Parathyroid adenoma (tissue), 2 donors: Measurements from ENCODE around the gene TSG101.

ENCODE experiments used
- H2AFZ ChIP-seq: fragments of 300-600 bp; sonication (generic); one replicate; pipeline ENCODE4 v1.7.0; 2017; ENCODE audit warnings: antibody characterized with exemption, mild to moderate bottlenecking
- H3K27ac ChIP-seq: fragments of 300-600 bp; sonication (generic); one replicate; pipeline ENCODE4 v1.7.0; 2017
- H3K27me3 ChIP-seq: fragments of 300-600 bp; sonication (generic); one replicate; pipeline ENCODE4 v1.7.0; 2017; ENCODE audit warnings: low read length; ENCODE audit not compliant: control insufficient read depth, insufficient read depth
- H3K36me3 ChIP-seq: fragments of 300-600 bp; sonication (generic); one replicate; pipeline ENCODE4 v1.7.0; 2017; ENCODE audit warnings: low read length; ENCODE audit not compliant: control insufficient read depth, insufficient read depth
- H3K4me1 ChIP-seq: fragments of 300-600 bp; sonication (generic); one replicate; pipeline ENCODE4 v1.7.0; 2017; ENCODE audit warnings: control low read depth
- H3K4me2 ChIP-seq: fragments of 300-600 bp; sonication (generic); one replicate; pipeline ENCODE4 v1.7.0; 2017; ENCODE audit warnings: low read length
- H3K4me3 ChIP-seq: fragments of 300-600 bp; sonication (generic); one replicate; pipeline ENCODE4 v1.7.0; 2017; ENCODE audit warnings: low read depth, low read length
- H3K79me2 ChIP-seq: fragments of 300-600 bp; sonication (generic); one replicate; pipeline ENCODE4 v1.7.0; 2017; ENCODE audit warnings: control low read depth
- H3K9ac ChIP-seq: fragments of 300-600 bp; sonication (generic); one replicate; pipeline ENCODE4 v1.7.0; 2017; ENCODE audit warnings: mild to moderate bottlenecking
- H3K9me3 ChIP-seq: fragments of 300-600 bp; sonication (generic); one replicate; pipeline ENCODE4 v1.7.0; 2017; ENCODE audit warnings: low read length; ENCODE audit not compliant: control insufficient read depth
- TF ChIP-seq, protein P1 (sequence below): fragments of 300-600 bp; sonication (generic); IDR thresholded peaks from one replicate; pipeline ENCODE4 v1.7.0; 2017; ENCODE audit warnings: antibody characterized with exemption, mild to moderate bottlenecking
- donor health status: primary hyperparathyroidism.

TSG101 gene

DNA sequence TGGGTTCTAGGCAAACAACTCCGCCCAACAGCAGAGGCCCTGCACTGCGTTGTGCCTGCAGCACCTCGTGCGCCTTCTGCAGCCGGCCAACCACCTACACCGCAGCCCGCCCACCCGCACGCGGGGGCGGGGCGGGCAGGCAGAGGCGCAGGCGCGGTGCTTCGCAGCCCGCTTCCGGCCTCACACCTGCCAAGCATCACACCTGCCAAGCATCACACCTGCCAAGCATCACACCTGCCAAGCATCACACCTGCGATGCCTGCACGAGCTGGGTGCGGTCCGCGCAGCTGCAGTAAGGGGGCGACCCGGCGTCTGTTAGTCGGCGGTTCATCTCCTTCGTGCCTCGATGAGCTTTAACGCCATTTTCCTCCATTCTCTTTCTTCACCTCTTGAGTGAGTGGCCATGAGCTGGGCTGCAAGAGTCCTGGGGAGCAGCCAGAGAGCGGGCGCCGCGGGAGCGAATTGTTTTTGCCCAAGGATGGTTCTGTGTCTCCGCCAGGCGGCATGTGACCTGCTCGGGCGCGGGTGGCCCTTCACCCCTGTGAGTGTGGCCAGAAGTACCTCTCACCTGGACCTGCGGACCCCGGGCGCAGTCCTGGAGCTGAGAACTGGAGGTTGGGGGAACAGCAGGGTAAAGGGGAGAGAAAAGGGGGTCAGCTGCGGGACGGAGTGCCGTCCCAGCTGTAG, 70.9 kb downstream of the TSG101 start, which contains the start of gene LDHAL6A:
TSS of gene LDHAL6A (plus strand) at position 171 of the 687 bp plus-strand sequence. CDS start 825 bp downstream, outside the sequence.
- no peaks in the 10 kb centered on the region for H3K4me1 ChIP-seq
- H3K4me2 ChIP-seq, result no peak within 1 kb of the TSS
- no peak within 1 kb of the TSS for H3K9ac ChIP-seq
- no peaks in the 10 kb centered on the region for H3K27me3 ChIP-seq
- no peak within 1 kb of the TSS for H2AFZ ChIP-seq
- H3K79me2 ChIP-seq, result no peaks in the 10 kb centered on the region
- H3K4me3 ChIP-seq, result no peak within 1 kb of the TSS
- H3K36me3 ChIP-seq, result no peaks in the 10 kb centered on the region
- TF ChIP-seq, protein P1, sequence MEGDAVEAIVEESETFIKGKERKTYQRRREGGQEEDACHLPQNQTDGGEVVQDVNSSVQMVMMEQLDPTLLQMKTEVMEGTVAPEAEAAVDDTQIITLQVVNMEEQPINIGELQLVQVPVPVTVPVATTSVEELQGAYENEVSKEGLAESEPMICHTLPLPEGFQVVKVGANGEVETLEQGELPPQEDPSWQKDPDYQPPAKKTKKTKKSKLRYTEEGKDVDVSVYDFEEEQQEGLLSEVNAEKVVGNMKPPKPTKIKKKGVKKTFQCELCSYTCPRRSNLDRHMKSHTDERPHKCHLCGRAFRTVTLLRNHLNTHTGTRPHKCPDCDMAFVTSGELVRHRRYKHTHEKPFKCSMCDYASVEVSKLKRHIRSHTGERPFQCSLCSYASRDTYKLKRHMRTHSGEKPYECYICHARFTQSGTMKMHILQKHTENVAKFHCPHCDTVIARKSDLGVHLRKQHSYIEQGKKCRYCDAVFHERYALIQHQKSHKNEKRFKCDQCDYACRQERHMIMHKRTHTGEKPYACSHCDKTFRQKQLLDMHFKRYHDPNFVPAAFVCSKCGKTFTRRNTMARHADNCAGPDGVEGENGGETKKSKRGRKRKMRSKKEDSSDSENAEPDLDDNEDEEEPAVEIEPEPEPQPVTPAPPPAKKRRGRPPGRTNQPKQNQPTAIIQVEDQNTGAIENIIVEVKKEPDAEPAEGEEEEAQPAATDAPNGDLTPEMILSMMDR, result no peak
- no peak within 1 kb of the TSS for H3K27ac ChIP-seq
- H3K9me3 ChIP-seq, result no peaks in the 10 kb centered on the region

DNA sequence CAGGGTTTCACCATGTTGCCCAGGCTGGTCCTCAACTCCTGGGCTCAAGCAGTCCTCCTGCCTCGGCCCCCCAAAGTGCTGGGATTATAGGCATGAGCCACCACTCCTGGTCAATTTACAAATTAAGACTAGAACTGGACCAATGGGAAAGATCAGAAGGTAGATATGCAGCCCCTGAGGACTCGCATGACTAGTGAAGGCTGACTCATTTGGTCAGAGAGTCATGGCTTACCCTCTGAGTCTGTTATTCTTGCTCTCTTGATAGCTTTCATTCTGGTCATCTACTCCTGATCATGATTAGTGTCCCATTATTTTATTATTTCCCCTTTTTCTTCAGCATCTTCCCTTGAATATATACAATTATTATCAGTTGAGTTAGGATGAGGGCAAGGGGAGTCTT, 73.8 kb downstream of the TSG101 start:
- TF ChIP-seq, protein P1, result no peak
- no peak overlapping the region for H3K9ac ChIP-seq

DNA sequence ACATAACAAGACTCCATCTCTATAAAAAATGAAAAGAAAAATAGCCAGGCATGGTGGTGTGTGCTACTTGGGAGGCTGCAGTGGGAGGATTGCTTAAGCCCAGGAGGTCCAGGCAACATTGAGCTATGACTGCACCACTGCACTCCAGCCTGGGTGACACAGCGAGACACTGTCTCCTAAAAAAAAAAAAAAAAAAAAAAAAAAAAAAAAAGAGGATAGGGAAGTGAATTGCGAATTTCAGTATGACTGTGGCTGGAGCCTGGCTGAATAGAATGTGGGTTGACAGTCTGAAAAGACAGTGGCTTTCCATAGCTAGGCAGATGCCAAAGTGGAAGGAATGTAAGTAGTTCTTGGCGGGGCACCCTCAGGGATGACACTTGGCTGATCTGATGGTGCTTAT, 77.5 kb downstream of the TSG101 start:
- no peak overlapping the region for H3K27ac ChIP-seq
- no peaks in the 10 kb centered on the region for H3K79me2 ChIP-seq
- no peak overlapping the region for H3K4me2 ChIP-seq
- H3K36me3 ChIP-seq, result no peaks in the 10 kb centered on the region
- TF ChIP-seq, protein P1, result no peak
- no peak overlapping the region for H2AFZ ChIP-seq
- no peaks in the 10 kb centered on the region for H3K9me3 ChIP-seq
- no peak overlapping the region for H3K4me3 ChIP-seq
- H3K4me1 ChIP-seq, result no peaks in the 10 kb centered on the region
- no peak overlapping the region for H3K9ac ChIP-seq
- H3K27me3 ChIP-seq, result no peaks in the 10 kb centered on the region

More for the DNA sequence above, 73.8 kb downstream of the TSG101 start:
- Histone ChIP-seq H3K4me2 (no peak overlapping the region), H3K4me1 (no peaks in the 10 kb centered on the region), H3K27me3 (no peaks in the 10 kb centered on the region), H3K79me2 (no peaks in the 10 kb centered on the region), H3K4me3 (no peak overlapping the region), H2AFZ (no peak overlapping the region), H3K36me3 (no peaks in the 10 kb centered on the region), H3K27ac (no peak overlapping the region), H3K9me3 (no peaks in the 10 kb centered on the region)

DNA sequence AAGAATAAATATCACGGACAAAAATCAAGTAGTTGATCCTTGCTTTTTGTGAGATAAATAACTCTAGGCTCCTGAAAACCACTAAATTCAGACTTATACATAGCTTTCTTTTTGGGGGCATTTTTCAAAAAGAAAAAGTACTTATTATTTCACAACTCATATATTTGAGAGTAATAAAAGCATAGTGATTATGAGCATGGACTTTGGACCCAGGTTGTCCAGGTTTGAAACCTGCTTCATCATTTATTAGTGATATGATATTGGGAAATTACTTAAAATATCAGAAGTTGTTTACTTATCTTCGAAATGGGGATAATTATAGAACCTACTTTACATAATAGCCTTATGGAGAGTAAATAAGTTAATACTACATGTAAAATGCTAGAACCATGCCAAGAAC, 88.1 kb downstream of the TSG101 start:
- H3K27ac ChIP-seq, result no peak overlapping the region

More for the DNA sequence above, 88.1 kb downstream of the TSG101 start:
- H3K9me3 ChIP-seq, result no peaks in the 10 kb centered on the region
- no peaks in the 10 kb centered on the region for H3K4me1 ChIP-seq
- TF ChIP-seq, protein P1, result no peak
- H2AFZ ChIP-seq, result no peak overlapping the region
- no peaks in the 10 kb centered on the region for H3K36me3 ChIP-seq
- no peaks in the 10 kb centered on the region for H3K79me2 ChIP-seq
- no peaks in the 10 kb centered on the region for H3K27me3 ChIP-seq
- H3K4me2 ChIP-seq, result no peak overlapping the region
- no peak overlapping the region for H3K9ac ChIP-seq
- H3K4me3 ChIP-seq, result no peak overlapping the region
